ENCODE data around the gene CPTP.

DNA sequence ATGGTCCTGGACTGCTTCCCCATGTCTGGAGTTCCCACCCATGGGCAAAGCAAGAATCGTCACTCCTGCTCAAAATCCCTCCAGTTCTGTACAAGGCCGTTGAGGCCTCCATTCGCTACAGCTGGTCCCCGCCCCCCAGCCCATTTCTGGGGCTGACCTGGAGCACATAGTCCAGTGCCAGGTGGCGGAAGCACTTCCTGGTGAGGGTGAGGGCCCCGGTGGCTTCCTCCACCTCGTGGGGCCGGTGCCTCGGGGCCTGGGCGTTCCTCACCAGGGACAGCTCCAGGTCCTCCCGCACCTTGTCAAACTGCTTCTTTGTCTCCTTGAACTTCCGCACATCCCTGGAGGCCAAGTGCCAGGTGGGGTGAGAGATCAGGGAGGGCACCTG lies 24.3 kb upstream of the CPTP start:
- TF ChIP-seq CTCF (CRISPR knock-in tag; IDR thresholded peaks at IDR 0.05) (no peak), U2AF2 (IDR thresholded peaks at IDR 0.05; ENCODE audit: low read depth, low read length) (no peak), MXD4 (CRISPR knock-in tag; IDR thresholded peaks at IDR 0.05) (no peak), ZNF550 (CRISPR knock-in tag; IDR thresholded peaks at IDR 0.05; ENCODE audit: borderline replicate concordance) (no peak), RORA (CRISPR knock-in tag; IDR thresholded peaks at IDR 0.05) (no peak)
